ENCODE results near the gene LRFN3. TPM values are rescaled to one million over a fixed set of nuclear protein-coding genes. Genes with fewer than 3 reads are reported as not detected.
"Not testable (repeated sequence)": the region's sequence is repeated elsewhere in the genome, so short reads cannot be mapped to it uniquely, and the experiment has no call there.

The LRFN3 gene
- total RNA-seq, 2 donors from 2014 or later = 6.4 to 8.5 TPM

DNA sequence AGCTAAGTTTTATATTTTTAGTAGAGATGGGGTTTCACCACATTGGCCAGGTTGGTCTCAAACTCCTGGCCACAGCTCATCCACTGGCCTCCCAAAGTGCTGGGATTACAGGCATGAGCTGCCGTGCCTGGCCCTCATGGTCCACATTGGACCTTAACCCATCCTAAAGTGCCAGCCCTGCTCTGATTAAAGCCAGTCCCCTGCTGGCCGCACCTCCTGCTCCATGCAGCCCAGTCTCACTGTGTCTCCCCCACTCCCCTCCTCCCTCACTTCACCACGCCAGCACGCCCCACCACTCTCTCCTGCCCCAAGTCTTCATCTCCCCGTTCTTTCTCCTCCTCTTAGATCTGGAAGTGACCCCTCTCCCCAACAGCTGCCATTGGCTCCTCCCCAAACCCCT is 42.1 kb downstream of the LRFN3 start:
- DNase-seq (no peak), ATAC-seq (replicated peaks in 1 of 2) (no peak)
- H3K27ac Mint-ChIP-seq = no peak overlapping the region
- no peaks in the 10 kb centered on the region for H3K36me3 Mint-ChIP-seq (ENCODE audit: insufficient read depth in 2 of 2)
- H3K4me1 Mint-ChIP-seq (ENCODE audit: low read depth) = no peaks in the 10 kb centered on the region
- H3K27me3 Mint-ChIP-seq (ENCODE audit: low read depth) = peaks cover 17% of the 10 kb centered on the region
- no peaks in the 10 kb centered on the region for H3K9me3 Mint-ChIP-seq
- H3K4me3 Mint-ChIP-seq = no peak overlapping the region

- no peaks in the 10 kb centered on the region for H3K36me3 Mint-ChIP-seq (ENCODE audit: insufficient read depth in 2 of 2)
- no peak for ATAC-seq (replicated peaks in 1 of 2)
- H3K27me3 Mint-ChIP-seq (ENCODE audit: low read depth) = peaks cover 18% of the 10 kb centered on the region
- no peaks in the 10 kb centered on the region for H3K4me1 Mint-ChIP-seq (ENCODE audit: low read depth)
- no peak overlapping the region for H3K4me3 Mint-ChIP-seq
- H3K9me3 Mint-ChIP-seq = no peaks in the 10 kb centered on the region
- DNase-seq = no peak
- H3K27ac Mint-ChIP-seq = no peak overlapping the region
Observed at GRCh38 chr19:35978832-35979365, 42.7 kb downstream of the LRFN3 start.

GRCh38 chr19:35980997-35981396 is 44.8 kb downstream of the LRFN3 start:
- H3K27me3 Mint-ChIP-seq (ENCODE audit: low read depth) = peaks cover 39% of the 10 kb centered on the region
- not testable (repeated sequence) for H3K4me3 Mint-ChIP-seq; H3K36me3 Mint-ChIP-seq (ENCODE audit: insufficient read depth in 2 of 2); H3K4me1 Mint-ChIP-seq (ENCODE audit: low read depth); H3K27ac Mint-ChIP-seq; H3K9me3 Mint-ChIP-seq; ATAC-seq (replicated peaks in 1 of 2); DNase-seq

DNA sequence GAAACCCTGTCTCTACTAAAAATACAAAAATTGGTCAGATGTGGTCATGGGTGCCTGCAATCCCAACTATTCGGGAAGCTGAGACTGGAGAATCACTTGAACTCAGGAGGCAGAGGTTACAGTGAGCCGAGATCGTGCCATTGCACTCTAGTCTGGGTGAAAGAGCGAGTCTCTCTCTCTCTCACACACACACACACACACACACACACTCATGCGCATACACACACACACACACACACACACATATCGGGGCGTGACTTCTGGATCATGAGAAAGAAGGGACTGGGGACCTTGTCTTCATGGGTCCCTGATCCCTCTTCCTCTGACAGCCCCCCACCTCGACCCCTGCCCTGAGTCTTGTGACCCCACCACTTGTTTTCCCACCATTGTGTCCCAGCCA is 47.0 kb downstream of the LRFN3 start:
- Mint-ChIP-seq H3K27ac (no peak overlapping the region), H3K27me3 (ENCODE audit: low read depth) (peaks cover 51% of the 10 kb centered on the region), H3K4me1 (ENCODE audit: low read depth) (peaks cover 8% of the 10 kb centered on the region), H3K9me3 (peaks cover 0 to 2% of the 10 kb centered on the region in 2 donors), H3K36me3 (ENCODE audit: insufficient read depth in 2 of 2) (no peaks in the 10 kb centered on the region), H3K4me3 (no peak overlapping the region)
- ATAC-seq (replicated peaks in 1 of 2) (no peak), DNase-seq (no peak)

DNA sequence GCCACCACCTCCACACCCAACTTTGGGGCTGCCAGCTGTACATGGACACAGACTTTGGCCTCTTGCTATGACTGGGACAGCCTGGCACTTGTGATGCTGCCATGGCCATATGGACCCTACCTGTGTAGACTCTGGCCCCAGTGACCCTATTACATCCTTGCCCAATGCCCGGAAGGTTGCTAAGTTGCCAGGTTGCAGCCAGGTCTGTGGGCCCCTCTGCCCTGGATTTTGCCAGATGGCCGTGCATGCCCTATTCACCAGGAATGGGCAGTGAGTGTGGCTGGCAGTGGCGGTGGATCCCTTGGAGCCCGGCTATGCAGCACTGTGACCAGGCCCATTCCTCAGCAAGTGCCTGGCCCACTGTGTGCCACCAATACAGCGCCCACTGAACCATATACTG is 49.9 kb downstream of the LRFN3 start:
- H3K9me3 Mint-ChIP-seq = peaks cover 0 to 3% of the 10 kb centered on the region in 2 donors
- H3K4me3 Mint-ChIP-seq = peak overlapping the region; percentile 52 to 83
- no peak overlapping the region for H3K27ac Mint-ChIP-seq
- H3K36me3 Mint-ChIP-seq (ENCODE audit: insufficient read depth in 2 of 2) = no peaks in the 10 kb centered on the region
- ATAC-seq (replicated peaks in 1 of 2) = no peak
- H3K27me3 Mint-ChIP-seq (ENCODE audit: low read depth) = peaks cover 40% of the 10 kb centered on the region
- no peak for DNase-seq
- peaks cover 8% of the 10 kb centered on the region for H3K4me1 Mint-ChIP-seq (ENCODE audit: low read depth)

- DNase-seq (peak; percentile 19 to 22), ATAC-seq (replicated peaks in 1 of 2) (peak; percentile 72 to 73)
- no peak overlapping the region for H3K27ac Mint-ChIP-seq
- H3K4me3 Mint-ChIP-seq = peak overlapping the region; percentile 77 to 83
- H3K36me3 Mint-ChIP-seq (ENCODE audit: insufficient read depth in 2 of 2) = no peaks in the 10 kb centered on the region
- H3K27me3 Mint-ChIP-seq (ENCODE audit: low read depth) = peaks cover 40% of the 10 kb centered on the region
- peaks cover 0 to 3% of the 10 kb centered on the region in 2 donors for H3K9me3 Mint-ChIP-seq
- peaks cover 8% of the 10 kb centered on the region for H3K4me1 Mint-ChIP-seq (ENCODE audit: low read depth)
Observed at GRCh38 chr19:35986664-35987570, 50.7 kb downstream of the LRFN3 start.

- H3K9me3 Mint-ChIP-seq = peaks cover 0 to 3% of the 10 kb centered on the region in 2 donors
- H3K27me3 Mint-ChIP-seq (ENCODE audit: low read depth) = peaks cover 40% of the 10 kb centered on the region
- H3K36me3 Mint-ChIP-seq (ENCODE audit: insufficient read depth in 2 of 2) = no peaks in the 10 kb centered on the region
- H3K27ac Mint-ChIP-seq = no peak overlapping the region
- peak overlapping the region in 1 of 2 donors; percentile 83 for H3K4me3 Mint-ChIP-seq
- DNase-seq (no peak), ATAC-seq (replicated peaks in 1 of 2) (no peak)
- H3K4me1 Mint-ChIP-seq (ENCODE audit: low read depth) = peaks cover 8% of the 10 kb centered on the region
Observed at GRCh38 chr19:35987571-35987896, 51.4 kb downstream of the LRFN3 start.

DNA sequence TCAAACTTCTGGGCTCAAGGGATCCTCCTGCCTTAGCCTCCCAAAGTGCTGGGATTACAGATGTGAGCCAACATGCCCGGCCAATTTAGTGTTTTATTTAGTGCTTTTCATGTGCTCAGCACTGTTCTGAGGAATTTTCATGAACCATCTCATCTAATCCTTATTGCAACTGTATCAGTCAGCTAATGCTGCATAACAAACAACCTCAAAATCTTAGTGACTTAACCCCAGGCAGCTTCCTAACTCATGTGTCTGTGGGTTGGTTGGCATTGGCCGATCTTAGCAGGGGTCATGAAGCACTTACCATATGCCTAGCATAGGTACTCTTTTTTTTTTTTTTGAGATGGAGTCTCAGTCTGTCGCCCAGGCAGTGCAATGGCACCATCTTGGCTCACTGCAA is 52.6 kb downstream of the LRFN3 start:
- DNase-seq = no peak
- Mint-ChIP-seq H3K4me3 (no peak overlapping the region), H3K4me1 (ENCODE audit: low read depth) (peaks cover 8% of the 10 kb centered on the region), H3K27ac (no peak overlapping the region), H3K27me3 (ENCODE audit: low read depth) (peaks cover 40% of the 10 kb centered on the region), H3K36me3 (ENCODE audit: insufficient read depth in 2 of 2) (no peaks in the 10 kb centered on the region), H3K9me3 (peaks cover 0 to 3% of the 10 kb centered on the region in 2 donors)
- no peak for ATAC-seq (replicated peaks in 1 of 2)

GRCh38 chr19:35990156-35990555 is 54.0 kb downstream of the LRFN3 start:
- H3K27ac Mint-ChIP-seq = no peak overlapping the region
- H3K4me3 Mint-ChIP-seq = no peak overlapping the region
- peaks cover 27% of the 10 kb centered on the region for H3K27me3 Mint-ChIP-seq (ENCODE audit: low read depth)
- H3K4me1 Mint-ChIP-seq (ENCODE audit: low read depth) = peaks cover 19% of the 10 kb centered on the region
- ATAC-seq (replicated peaks in 1 of 2) = no peak
- DNase-seq = no peak
- H3K9me3 Mint-ChIP-seq = peaks cover 0 to 3% of the 10 kb centered on the region in 2 donors
- H3K36me3 Mint-ChIP-seq (ENCODE audit: insufficient read depth in 2 of 2) = peaks cover 0 to 2% of the 10 kb centered on the region in 2 donors

DNA sequence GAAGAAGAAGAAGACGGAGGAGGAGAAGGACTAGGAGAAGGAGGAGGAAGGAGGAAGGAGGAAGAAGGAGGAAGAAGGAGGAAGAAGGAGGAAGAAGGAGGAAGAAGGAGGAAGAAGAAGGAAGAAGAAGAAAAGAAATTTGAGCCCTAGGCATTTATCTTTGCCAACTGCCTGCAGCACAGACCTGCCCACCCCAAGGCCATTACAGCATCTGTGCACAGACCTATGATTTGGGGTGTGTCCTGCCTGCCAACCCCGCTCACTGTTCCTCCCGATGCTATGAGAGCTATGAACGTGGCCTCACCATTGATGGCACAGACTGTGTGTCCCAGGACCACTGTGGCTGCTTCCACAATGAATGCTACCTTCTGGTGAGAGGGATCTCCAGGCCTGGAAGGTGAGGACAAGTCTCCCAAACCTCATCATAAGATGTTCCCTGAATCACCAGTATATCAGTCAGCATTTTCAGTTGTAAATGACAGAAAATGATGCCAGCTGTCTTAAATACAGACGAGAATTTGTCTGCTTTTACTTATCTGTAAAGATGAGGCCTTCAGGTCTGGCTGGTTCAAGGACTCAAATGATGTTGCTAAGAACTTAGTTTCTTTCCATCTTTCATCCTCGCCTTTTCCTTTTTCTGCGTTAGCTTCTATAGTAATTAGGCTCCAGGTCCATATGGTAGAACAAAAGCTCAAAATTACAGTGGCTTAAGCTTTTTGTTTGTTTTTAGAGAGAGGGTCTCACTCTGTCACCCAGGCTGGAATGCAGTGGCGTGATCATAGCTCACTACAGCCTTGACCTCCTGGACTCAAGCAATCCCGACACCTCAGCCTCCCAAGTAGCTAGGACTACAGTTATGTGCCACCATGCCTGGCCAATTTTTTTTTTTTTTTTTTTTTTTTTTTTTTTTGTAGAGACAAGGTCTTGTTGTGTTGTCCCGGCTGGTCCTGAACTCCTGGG is 54.9 kb downstream of the LRFN3 start:
- DNase-seq = no peak
- Mint-ChIP-seq H3K27ac (no peak overlapping the region), H3K27me3 (ENCODE audit: low read depth) (peaks cover 18% of the 10 kb centered on the region), H3K9me3 (peaks cover 0 to 1% of the 10 kb centered on the region in 2 donors), H3K4me3 (no peak overlapping the region), H3K4me1 (ENCODE audit: low read depth) (peaks cover 24% of the 10 kb centered on the region), H3K36me3 (ENCODE audit: insufficient read depth in 2 of 2) (peaks cover 0 to 2% of the 10 kb centered on the region in 2 donors)
- ATAC-seq (replicated peaks in 1 of 2) = no peak

DNA sequence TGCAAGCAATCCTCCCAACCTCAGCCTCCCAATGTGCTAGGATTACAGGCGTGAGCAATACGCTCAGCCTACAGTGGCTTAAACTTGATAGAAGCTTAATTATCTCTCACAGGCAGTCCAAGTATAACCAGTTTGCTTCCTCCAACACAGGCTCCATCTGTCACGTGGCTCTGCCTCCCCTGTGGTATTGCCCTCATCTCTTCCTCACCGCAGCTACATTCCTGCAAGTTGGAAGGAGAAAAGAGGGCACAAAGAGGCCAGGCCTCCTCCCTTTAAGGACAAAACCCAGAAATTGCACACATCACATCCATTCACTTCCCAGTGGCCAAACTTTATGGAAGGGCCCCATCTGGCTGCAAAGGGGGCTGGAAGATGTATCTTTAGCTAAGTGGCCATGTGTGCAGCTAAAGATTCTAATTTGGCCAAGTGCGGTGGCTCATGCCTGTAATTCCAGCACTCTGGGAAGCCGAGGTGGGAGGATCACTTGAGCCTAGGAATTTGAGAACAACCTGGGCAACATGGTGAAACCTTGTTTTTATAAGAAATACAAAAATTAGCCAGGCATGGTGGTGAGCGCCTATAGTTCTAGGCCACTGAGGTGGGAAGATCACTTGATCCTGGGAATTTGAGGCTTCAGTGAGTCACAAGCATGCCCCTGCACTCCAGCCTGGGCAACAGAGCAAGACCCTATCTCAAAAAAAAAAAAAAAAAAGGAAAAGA is 55.7 kb downstream of the LRFN3 start:
- H3K4me3 Mint-ChIP-seq = no peak overlapping the region
- no peak for DNase-seq
- peaks cover 0 to 4% of the 10 kb centered on the region in 2 donors for H3K36me3 Mint-ChIP-seq (ENCODE audit: insufficient read depth in 2 of 2)
- H3K27me3 Mint-ChIP-seq (ENCODE audit: low read depth) = peaks cover 10% of the 10 kb centered on the region
- no peak for ATAC-seq (replicated peaks in 1 of 2)
- peaks cover 25% of the 10 kb centered on the region for H3K4me1 Mint-ChIP-seq (ENCODE audit: low read depth)
- H3K9me3 Mint-ChIP-seq = peaks cover 0 to 1% of the 10 kb centered on the region in 2 donors
- H3K27ac Mint-ChIP-seq = no peak overlapping the region

GRCh38 chr19:35992907-35993765 is 57.0 kb downstream of the LRFN3 start:
- peaks cover 0 to 1% of the 10 kb centered on the region in 2 donors for H3K9me3 Mint-ChIP-seq
- H3K4me3 Mint-ChIP-seq = no peak overlapping the region
- H3K27ac Mint-ChIP-seq = no peak overlapping the region
- H3K27me3 Mint-ChIP-seq (ENCODE audit: low read depth) = peaks cover 1% of the 10 kb centered on the region
- H3K36me3 Mint-ChIP-seq (ENCODE audit: insufficient read depth in 2 of 2) = peaks cover 0 to 6% of the 10 kb centered on the region in 2 donors
- no peak for ATAC-seq (replicated peaks in 1 of 2)
- DNase-seq = no peak
- H3K4me1 Mint-ChIP-seq (ENCODE audit: low read depth) = peaks cover 33% of the 10 kb centered on the region

Measured in activated T-cell treated with anti-CD3 and anti-CD28 coated beads, Interleukin-2, amount 50 U/mL, for 72 hours (primary cell).